IPS-15b (cell line): ENCODE data around the gene SLCO1A2.

Experiments used
- H3K27me3 ChIP-seq: one replicate; pipeline ENCODE4 v1.6.1; 2013; ENCODE audit warnings: low read length; ENCODE audit not compliant: control insufficient read depth, insufficient read depth
- H3K36me3 ChIP-seq: one replicate; pipeline ENCODE4 v1.6.1; 2013; ENCODE audit warnings: low read length; ENCODE audit not compliant: control insufficient read depth, insufficient read depth
- H3K4me1 ChIP-seq: one replicate; pipeline ENCODE4 v1.6.1; 2013; ENCODE audit warnings: mild to moderate bottlenecking, low read length; ENCODE audit not compliant: control insufficient read depth, insufficient read depth
- H3K4me3 ChIP-seq: one replicate; pipeline ENCODE4 v1.5.1; 2013; ENCODE audit warnings: low read depth, low read length
- H3K9ac ChIP-seq: one replicate; pipeline ENCODE4 v1.6.1; 2013; ENCODE audit warnings: low read depth, mild to moderate bottlenecking, low read length
- H3K9me3 ChIP-seq: one replicate; pipeline ENCODE4 v1.6.1; 2013; ENCODE audit warnings: mild to moderate bottlenecking, low read length; ENCODE audit not compliant: control insufficient read depth, insufficient read depth

Gene SLCO1A2

DNA sequence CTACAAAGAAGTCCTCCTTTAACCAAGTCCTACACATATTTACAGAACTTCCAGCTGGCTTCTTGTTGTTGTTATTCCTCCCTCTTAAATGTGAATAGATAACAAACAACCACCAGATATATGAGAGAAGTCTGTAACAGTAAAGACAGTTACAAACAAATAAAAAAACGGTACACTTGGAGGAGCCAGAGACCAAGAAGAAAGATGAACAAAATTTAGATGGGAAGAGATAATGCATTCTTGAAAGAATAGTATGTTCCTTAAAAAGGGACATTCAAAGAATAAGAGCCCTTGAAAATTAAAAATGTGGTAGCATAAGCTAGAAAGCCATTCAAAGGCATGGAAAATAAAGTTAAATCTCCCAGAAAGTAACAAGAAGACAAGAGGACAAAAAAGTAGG, 25.9 kb downstream of the SLCO1A2 start:
- no peaks in the 10 kb centered on the region for H3K4me1 ChIP-seq
- no peak overlapping the region for H3K4me3 ChIP-seq
- no peaks in the 10 kb centered on the region for H3K9me3 ChIP-seq
- no peaks in the 10 kb centered on the region for H3K27me3 ChIP-seq
- no peaks in the 10 kb centered on the region for H3K36me3 ChIP-seq
- H3K9ac ChIP-seq, result no peak overlapping the region

DNA sequence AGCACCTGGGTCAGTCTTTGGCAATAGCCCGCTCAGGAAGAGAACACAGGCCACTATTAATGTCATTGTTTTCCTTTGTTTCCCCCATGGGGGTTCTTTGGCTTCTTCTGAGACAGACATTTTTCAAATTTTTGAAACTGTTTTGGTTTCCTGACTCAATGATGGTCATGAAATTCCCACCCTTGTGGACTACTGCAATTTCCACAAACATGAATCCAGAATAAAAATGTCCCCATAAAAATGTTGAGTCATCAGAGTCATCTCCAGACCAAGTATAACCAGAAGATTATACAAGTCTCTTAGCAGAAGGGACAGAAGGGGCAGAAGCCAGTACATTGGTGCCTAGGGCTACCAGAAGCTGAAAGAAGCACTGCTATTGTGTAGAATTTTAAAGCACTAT, 29.1 kb downstream of the SLCO1A2 start:
- no peaks in the 10 kb centered on the region for H3K4me1 ChIP-seq
- H3K36me3 ChIP-seq, result no peaks in the 10 kb centered on the region
- H3K9ac ChIP-seq, result no peak overlapping the region
- H3K27me3 ChIP-seq, result no peaks in the 10 kb centered on the region
- H3K4me3 ChIP-seq, result no peak overlapping the region
- H3K9me3 ChIP-seq, result no peaks in the 10 kb centered on the region

DNA sequence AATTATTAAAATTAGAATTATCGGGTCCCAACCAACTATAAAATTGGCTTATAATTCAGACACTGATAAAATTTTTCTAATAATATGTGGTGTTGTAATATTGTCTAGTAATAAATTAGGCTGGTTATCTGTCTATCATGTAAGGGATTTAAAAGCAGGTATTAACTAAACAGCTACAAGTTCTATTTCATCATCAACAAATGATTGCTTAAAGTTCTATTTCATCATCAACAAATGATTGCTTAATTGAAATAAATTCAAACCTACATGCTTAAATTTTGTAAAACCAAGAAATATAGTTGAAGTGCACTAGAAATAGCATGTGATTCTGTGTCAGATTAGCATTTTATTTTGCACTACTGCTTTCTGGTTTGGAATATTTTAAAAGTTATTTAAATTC, 34.1 kb downstream of the SLCO1A2 start:
- H3K4me3 ChIP-seq, result no peak overlapping the region
- H3K27me3 ChIP-seq, result no peaks in the 10 kb centered on the region
- H3K4me1 ChIP-seq, result no peaks in the 10 kb centered on the region
- H3K36me3 ChIP-seq, result no peaks in the 10 kb centered on the region
- H3K9me3 ChIP-seq, result no peaks in the 10 kb centered on the region
- no peak overlapping the region for H3K9ac ChIP-seq

DNA sequence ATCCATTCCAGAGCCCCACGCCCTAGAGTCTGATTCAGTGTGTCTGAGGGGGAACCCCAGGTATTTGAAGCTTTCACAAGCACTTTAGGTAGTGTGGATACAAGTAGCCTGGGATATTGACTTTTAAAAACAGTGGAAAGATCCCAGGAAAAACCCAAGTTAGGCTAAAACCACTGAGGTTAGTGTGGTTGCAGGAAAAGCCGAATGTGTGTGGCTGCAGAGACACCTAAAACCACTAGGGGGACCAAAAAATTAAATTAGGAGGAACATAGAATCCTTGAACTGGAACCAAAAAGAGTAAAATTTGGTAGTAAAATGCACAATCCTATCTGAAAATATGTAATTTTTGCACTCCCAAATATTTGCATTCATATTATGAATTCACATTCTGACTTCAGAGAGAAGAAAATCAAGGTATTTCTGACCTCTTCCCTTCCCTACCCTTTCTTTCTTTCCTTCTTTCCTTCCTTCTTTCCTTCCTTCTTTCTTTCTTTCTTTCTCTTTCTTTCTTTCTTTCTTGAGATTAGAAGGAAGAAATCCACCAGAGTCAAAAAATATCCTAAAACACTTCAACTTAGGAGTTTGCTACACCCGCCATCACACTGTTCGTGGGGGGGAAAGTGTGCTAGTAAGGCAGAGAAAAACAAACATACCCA, 37.8 kb downstream of the SLCO1A2 start:
- Histone ChIP-seq H3K9me3 (no peaks in the 10 kb centered on the region), H3K4me3 (no peak overlapping the region)

DNA sequence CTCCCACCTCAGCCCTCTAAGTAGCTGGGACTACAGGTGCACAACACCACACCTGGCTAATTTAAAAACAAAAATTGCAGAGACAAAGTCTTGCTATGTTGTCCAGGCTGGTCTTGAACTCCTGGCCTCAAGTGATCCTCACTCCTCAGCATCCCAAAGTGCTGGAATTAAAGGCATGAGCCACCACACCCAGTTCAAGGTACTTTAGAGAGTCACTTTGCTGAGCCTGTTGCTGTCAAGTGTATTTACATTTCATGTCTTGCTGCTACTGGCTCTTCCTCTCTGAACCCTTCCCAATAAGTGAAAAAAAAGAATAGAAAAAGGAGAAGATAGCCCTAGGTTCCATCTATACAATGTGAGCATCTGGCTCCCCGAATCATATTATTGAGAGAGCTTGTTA, 38.4 kb downstream of the SLCO1A2 start:
- Histone ChIP-seq H3K9me3 (no peaks in the 10 kb centered on the region), H3K4me3 (no peak overlapping the region), H3K27me3 (no peaks in the 10 kb centered on the region), H3K9ac (no peak overlapping the region), H3K4me1 (no peaks in the 10 kb centered on the region), H3K36me3 (no peaks in the 10 kb centered on the region)

More for the DNA sequence above, 37.8 kb downstream of the SLCO1A2 start:
- H3K36me3 ChIP-seq, result no peaks in the 10 kb centered on the region
- no peaks in the 10 kb centered on the region for H3K27me3 ChIP-seq
- H3K9ac ChIP-seq, result no peak overlapping the region
- no peaks in the 10 kb centered on the region for H3K4me1 ChIP-seq

DNA sequence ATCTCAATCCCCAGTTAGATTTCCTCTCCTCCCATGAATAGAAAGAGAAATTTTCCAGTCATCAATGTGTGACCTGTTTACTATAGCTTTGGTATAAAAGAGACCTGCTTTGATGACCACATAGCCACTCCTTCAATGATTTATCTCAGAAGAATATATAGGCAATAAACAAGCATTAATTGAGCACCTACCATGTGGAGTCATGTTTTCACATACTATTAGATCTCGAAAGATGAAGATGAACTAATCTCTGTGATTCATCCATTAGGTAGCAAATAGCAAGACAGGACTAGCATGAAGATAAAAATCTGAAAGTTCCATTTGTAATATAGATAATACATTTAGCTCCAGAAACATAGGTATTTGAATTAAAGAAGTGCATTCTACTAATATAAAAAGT, 40.5 kb downstream of the SLCO1A2 start:
- H3K4me1 ChIP-seq, result no peaks in the 10 kb centered on the region
- H3K9me3 ChIP-seq, result no peaks in the 10 kb centered on the region
- H3K27me3 ChIP-seq, result no peaks in the 10 kb centered on the region
- H3K36me3 ChIP-seq, result no peaks in the 10 kb centered on the region
- no peak overlapping the region for H3K4me3 ChIP-seq
- no peak overlapping the region for H3K9ac ChIP-seq

DNA sequence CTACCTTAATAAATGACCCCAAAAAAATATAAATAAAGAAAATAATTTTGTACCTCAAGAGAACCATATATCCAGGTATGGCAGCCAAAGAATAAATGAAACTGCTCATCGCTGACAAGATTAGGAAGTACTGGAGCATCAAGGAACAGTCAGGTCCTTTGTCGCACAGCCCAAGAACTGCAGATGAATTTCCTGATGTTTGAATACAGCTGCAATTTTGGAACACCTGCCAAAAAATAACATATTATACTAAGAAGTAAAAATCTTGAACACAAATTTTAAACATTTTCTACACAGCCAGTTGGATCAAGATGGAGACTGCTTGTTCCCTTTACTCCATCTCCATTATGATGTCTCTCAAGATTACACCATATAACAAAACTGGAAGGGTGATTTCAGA, 42.6 kb downstream of the SLCO1A2 start:
- H3K9ac ChIP-seq, result no peak overlapping the region

DNA sequence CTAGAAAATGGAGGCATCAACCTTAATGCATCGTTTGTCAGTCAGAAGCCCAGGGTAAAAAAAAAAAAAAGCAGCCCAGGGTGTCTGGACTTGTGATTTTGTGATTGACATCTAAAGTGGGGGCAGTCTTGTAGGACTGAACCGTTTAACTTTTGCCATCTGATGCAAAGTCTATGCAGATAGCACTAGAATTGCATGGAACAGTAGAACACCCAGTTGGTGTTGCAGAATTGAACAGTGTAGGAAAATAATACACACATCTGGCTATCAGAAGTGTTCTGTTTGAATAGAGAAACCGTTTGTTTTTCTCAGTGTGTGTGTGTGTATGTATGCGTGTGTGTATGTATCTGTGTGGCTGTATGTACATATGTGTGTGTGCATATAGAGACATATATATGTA, 45.0 kb downstream of the SLCO1A2 start:
- Histone ChIP-seq H3K9me3 (no peaks in the 10 kb centered on the region), H3K9ac (no peak overlapping the region), H3K4me1 (no peaks in the 10 kb centered on the region), H3K4me3 (no peak overlapping the region), H3K27me3 (no peaks in the 10 kb centered on the region), H3K36me3 (no peaks in the 10 kb centered on the region)

More for the DNA sequence above, 42.6 kb downstream of the SLCO1A2 start:
- H3K4me3 ChIP-seq, result no peak overlapping the region
- no peaks in the 10 kb centered on the region for H3K9me3 ChIP-seq
- H3K36me3 ChIP-seq, result no peaks in the 10 kb centered on the region
- H3K27me3 ChIP-seq, result no peaks in the 10 kb centered on the region
- H3K4me1 ChIP-seq, result no peaks in the 10 kb centered on the region

DNA sequence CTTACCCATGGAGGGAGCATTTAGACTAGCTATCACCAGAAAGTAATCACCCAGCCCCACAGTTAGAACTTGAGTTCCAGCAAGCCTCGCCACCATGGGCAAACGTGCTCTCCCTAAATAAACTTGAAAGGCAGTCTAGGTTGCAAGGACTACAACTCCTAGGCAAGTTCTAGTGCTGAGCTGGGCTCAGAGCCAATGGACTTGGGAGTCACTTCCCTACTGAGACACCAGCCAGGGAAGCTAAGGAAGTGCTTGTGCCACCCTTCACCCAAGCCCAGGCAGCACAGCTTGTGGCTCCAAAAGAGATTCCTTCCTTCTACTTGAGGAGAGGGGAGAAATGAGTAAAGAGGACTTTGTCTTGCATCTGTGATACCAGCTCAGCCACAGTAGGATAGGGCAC, 57.9 kb downstream of the SLCO1A2 start:
- Histone ChIP-seq H3K9me3 (no peaks in the 10 kb centered on the region), H3K4me3 (no peak overlapping the region), H3K4me1 (no peaks in the 10 kb centered on the region), H3K36me3 (no peaks in the 10 kb centered on the region), H3K9ac (no peak overlapping the region), H3K27me3 (no peaks in the 10 kb centered on the region)

DNA sequence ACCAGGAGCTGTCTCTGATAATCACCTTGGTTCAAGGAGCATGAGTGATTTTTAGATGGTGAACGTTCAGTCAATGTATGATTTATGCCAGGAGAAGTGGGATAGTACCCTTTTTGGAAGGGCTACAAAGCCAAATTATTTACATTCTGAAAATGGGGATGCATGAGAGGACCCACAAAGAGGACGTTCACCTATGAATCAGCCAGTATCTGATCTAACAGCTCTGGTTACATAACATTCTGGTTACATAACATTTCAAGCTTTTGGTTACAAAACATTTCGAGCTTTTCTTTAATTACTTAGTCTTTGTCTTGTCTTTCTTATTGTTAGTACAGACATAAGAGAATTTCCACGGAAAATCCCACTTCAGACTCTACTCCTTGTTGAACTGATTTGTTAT, 68.8 kb downstream of the SLCO1A2 start:
- no peak overlapping the region for H3K9ac ChIP-seq
- no peaks in the 10 kb centered on the region for H3K36me3 ChIP-seq
- H3K27me3 ChIP-seq, result no peaks in the 10 kb centered on the region
- H3K4me1 ChIP-seq, result no peaks in the 10 kb centered on the region
- no peaks in the 10 kb centered on the region for H3K9me3 ChIP-seq
- no peak overlapping the region for H3K4me3 ChIP-seq

DNA sequence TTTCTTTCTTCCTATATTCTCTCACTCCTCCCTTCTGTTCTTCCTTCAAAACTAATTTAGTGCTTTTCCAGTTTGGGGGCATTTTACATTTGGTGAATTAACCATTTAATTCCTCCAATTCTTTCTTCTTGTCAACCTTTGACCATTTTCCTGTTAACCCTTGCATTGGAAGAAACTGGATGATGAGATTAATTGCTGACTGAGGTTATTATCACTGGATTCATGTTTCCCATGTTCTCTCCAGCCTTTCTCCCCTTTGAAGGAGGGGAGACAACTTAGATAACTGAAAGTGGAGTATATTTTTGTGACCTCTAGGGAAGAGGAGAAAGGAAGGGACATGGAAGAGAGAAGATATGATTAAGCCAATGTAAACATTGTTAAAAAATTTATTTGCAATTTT, 70.5 kb downstream of the SLCO1A2 start:
- no peak overlapping the region for H3K4me3 ChIP-seq
- no peak overlapping the region for H3K9ac ChIP-seq
- H3K9me3 ChIP-seq, result no peaks in the 10 kb centered on the region
- no peaks in the 10 kb centered on the region for H3K4me1 ChIP-seq
- no peaks in the 10 kb centered on the region for H3K36me3 ChIP-seq
- H3K27me3 ChIP-seq, result no peaks in the 10 kb centered on the region

DNA sequence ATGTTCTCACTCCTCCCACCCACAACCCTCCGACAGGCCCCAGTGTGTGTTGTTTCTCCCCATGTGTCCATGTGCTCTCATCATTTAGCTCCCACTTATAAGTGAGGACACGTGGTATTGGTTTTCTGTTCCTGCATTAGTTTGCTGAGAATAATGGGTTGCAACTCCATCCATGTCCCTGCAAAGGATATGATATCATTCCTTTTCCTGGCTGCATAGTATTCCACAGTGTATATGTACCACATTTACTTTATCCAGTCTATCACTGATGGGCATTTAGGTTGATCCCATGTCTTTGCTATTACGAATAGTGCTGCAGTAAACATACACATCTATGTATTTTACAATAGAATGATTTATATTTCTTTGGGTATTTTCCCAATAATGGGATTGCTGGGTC, 77.5 kb downstream of the SLCO1A2 start:
- H3K9ac ChIP-seq, result no peak overlapping the region
- no peaks in the 10 kb centered on the region for H3K9me3 ChIP-seq
- H3K4me3 ChIP-seq, result no peak overlapping the region
- H3K4me1 ChIP-seq, result no peaks in the 10 kb centered on the region
- no peaks in the 10 kb centered on the region for H3K27me3 ChIP-seq
- H3K36me3 ChIP-seq, result no peaks in the 10 kb centered on the region
